ENCODE measurements around the gene CAPNS2. TPM values are rescaled to one million over a fixed set of nuclear protein-coding genes. Genes with fewer than 3 reads are reported as not detected.

CAPNS2 gene
- total RNA-seq, 1 experiment from 2014 or later = not detected

Other genes with a start within 250 kb of the CAPNS2 start
- not detected for gene IRX6, start 242.5 kb upstream of the CAPNS2 start, total RNA-seq (2021; ENCODE audit: unreplicated experiment)
- gene MMP2, start 87.5 kb upstream of the CAPNS2 start, total RNA-seq (2021; ENCODE audit: unreplicated experiment) = 1.5 TPM
- 13.1 TPM for gene LPCAT2, start 57.6 kb upstream of the CAPNS2 start, total RNA-seq (2021; ENCODE audit: unreplicated experiment)
- not detected for gene SLC6A2, start 89.3 kb downstream of the CAPNS2 start, total RNA-seq (2021; ENCODE audit: unreplicated experiment)

All from HCT116 (cell line).